ENCODE measurements around the gene CEACAM3.

DNA sequence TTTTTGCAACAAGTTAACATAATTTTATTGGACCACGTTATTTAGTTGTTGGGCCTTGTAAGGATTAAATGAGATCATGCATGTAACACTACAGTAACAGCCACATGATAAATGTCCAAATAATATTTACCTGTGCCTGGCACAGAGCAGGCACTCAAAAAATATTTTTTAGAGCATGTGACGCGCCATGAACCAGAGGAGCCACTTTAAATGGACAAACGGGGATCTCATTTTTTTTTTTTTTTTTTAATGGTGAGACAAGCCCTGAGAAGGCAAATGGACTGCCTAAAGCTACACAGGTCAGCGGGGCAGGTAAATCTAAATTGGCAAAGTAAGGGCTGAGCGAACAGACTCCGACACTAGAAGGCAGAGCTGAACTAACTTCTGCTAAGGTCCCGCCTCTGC, 62.8 kb downstream of the CEACAM3 start:
- no peak for TF ChIP-seq CTCF (IDR thresholded peaks at IDR 0.05)
- no peak for TF ChIP-seq POLR2A (IDR thresholded peaks at IDR 0.05)
- TF ChIP-seq EP300 (IDR thresholded peaks at IDR 0.05): no peak
- TF ChIP-seq POLR2AphosphoS5 (IDR thresholded peaks at IDR 0.05): no peak
